Activated CD8-positive, alpha-beta memory T cell treated with anti-CD3 and anti-CD28 coated beads for 36 hours (primary cell): Measurements from ENCODE around the gene SELENOM. TPM values are rescaled to one million over a fixed set of nuclear protein-coding genes. Genes with fewer than 3 reads are reported as not detected.
"Not testable (repeated sequence)": the region's sequence is repeated elsewhere in the genome, so short reads cannot be mapped to it uniquely, and the experiment has no call there.

Source experiments
- CTCF ChIA-PET: fragments of 350-600 bp; sonication (Branson Sonifier 250); formaldehyde crosslinking; loops from one replicate; lab custom pipeline; 2021; ENCODE audit warnings: antibody characterized with exemption; lab: Charles Lee
- POLR2A ChIA-PET: fragments of 350-600 bp; sonication (Branson Sonifier 250); formaldehyde crosslinking; loops from one replicate; lab custom pipeline; 2021; ENCODE audit warnings: antibody characterized with exemption; lab: Charles Lee
- total RNA-seq, 2 experiments: library from RNA; stranded (reverse); gene quantifications; one replicate each; pipeline ENCODE4 v1.2.3, GENCODE V29; 2021

SELENOM gene
- total RNA-seq, 2 experiments from 2014 or later, result 7.4 to 8.0 TPM

DNA sequence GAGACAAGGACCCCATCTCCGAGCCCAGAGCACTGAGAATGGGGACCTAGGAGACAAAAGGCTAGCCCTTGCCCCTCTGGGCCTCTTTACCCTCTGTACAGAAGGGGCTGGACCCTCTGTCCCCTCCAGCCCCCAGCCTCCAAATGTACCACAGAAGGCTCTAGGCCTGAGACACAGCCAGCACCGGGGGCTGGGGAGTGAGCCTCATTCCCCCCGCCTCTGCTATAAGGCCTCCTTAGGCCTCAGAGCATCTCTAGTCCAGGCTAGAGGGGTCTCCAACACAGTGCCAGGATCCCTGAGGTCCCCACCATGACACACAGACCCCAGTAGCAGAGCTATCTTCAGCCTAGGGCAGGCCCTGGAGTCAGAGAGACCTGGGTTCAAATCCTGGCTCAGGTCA is 21.4 kb downstream of the SELENOM start:
- ChIA-PET POLR2A (interaction anchor here (1.8 kb wide), 1 partner anchor 21 kb away, joined by 8 read pairs; the partner anchor contains the start of gene SELENOM), CTCF (interaction anchor here (0.9 to 2.6 kb wide), 9 partner anchors 10 to 346 kb away, joined by 3 to 11 read pairs (median 4); partner anchors contain the start of genes MORC2, SELENOM and TUG1)

DNA sequence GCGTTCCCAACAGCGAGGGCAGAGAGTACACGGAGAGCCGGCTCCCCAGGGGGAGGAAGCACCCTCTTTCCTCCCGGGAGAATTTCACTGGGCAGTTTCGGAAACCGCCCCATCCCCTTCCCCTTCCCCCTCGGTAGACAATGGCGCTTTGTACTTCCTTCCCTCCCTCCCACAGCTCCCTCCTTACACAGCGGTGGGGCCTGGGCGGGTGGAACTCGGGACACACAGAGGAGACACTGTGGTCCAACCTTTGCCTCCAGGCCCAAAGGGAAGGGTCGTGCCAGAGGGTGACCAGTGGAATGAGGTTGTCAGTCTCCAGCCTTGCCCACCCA is 21.9 kb downstream of the SELENOM start:
- ChIA-PET CTCF (interaction anchor here (0.9 to 2.6 kb wide), 24 partner anchors 10 to 547 kb away, joined by 3 to 11 read pairs (median 4); partner anchors contain the start of genes MORC2, RNF185, SELENOM and TUG1), POLR2A (interaction anchor here (0.6 to 3.8 kb wide), 5 partner anchors 20 to 204 kb away, joined by 3 to 35 read pairs (median 3); partner anchors contain the start of genes MORC2, SELENOM and TUG1)

DNA sequence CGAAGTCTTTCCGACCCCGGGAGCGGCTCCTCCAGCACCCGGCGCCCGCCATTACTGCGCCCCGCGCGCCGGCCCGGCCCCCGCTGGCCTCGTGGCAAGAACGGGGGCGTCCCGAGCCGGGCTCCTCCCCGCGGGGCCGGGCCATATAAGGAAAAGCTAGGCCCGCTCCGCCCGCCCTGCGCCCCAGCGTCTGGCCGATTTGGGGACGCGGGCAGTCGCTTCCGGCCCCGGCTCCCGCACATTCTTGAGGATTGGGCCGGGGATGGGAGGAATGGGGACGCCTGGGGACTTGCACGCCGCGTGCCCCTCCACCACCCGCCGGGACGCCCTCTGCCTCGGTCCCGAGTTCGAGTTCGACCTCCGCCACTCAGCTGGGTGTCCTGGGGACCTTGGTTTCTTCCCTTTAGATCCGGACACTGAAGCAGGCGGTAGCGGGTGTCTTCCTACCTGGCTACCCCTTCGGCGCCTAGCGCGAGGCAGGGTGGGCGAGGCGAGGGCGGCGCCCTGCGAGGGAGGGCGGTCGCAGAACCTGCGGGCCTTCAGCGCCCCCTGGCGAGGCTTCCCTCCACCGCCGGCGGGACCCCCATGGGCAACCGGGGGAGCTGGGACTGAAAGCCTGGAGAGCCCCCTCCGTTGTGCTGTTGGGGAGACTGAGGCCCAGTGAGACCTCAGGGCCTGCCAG is 22.4 kb downstream of the SELENOM start:
- CTCF ChIA-PET, result interaction anchor here (0.7 to 2.6 kb wide), 26 partner anchors 11 to 548 kb away, joined by 3 to 11 read pairs (median 4); partner anchors contain the start of genes MORC2, RNF185, SELENOM and TUG1
- POLR2A ChIA-PET, result interaction anchor here (0.6 to 3.8 kb wide), 8 partner anchors 20 to 208 kb away, joined by 3 to 35 read pairs (median 4); partner anchors contain the start of genes MORC2, PIK3IP1, SELENOM and TUG1

DNA sequence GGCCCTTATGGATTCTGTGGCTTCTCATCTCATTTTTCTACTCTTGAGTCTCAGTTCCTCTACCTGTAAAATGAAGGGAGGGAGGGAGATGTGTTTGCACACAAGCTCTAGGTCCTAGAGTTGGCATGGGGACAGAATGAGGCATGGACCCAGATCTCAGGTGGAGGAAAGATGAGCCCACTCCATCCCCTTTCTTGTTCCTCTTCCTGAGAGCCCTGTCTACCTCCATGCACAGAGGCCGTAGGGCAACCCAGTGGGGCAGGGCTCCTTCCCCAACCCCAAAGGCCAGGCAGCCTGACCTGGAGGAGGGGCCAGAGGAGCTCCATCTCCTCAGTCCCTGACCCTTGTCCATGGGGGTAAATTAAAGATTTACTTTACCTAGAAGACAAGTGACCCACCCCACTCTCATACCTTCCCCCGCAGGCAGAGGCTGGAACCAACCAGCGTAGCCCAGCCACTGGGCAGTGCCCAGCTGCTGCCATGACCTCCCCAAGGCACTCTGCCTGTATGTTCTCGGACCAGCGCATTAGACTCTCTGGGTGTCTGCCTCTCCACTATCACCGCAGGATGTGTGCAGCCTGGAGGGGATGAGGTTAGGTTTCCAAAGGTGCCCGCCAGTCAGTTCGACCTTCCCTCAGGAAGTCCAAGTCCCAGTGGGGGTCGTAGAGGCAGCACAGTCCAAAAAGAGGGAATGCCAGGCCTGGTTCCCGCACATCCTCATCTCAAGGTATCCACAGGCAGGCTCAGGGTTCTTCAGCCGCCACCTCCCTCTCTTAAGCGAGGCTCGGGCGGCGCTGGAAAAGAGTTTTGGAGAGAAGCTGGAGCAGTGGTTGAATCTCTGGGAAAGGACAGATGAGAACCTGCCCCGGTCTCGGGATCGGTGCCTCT is 23.2 kb downstream of the SELENOM start:
- CTCF ChIA-PET, result interaction anchor here (0.7 to 2.6 kb wide), 20 partner anchors 11 to 548 kb away, joined by 3 to 11 read pairs (median 4); partner anchors contain the start of genes MORC2, RNF185, SELENOM and TUG1
- POLR2A ChIA-PET, result interaction anchor here (0.6 to 3.8 kb wide), 5 partner anchors 23 to 209 kb away, joined by 3 to 35 read pairs (median 4); partner anchors contain the start of genes MORC2, PIK3IP1, SELENOM and TUG1

DNA sequence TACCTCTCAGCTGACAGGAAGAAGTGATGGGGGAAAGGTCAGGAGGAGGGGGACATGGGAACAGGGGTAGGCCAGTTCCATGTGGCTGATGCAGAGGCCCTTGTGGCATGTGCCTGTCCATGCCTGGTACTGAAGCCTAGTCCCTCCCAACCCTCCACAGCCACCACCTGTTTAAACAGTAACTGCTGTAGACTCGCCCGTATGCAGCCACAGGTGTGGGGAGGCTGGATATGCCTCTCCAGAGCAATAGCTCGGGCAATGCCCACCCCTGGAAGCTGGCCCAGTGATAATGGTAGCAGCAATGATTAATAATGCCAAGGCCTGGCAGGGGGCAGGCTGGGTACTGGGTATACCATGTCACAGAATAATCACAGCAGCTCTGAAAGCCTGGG is 24.0 kb downstream of the SELENOM start:
- POLR2A ChIA-PET, result interaction anchor here (3.8 kb wide), 1 partner anchor 114 kb away, joined by 35 read pairs; the partner anchor contains the start of genes MORC2 and TUG1
- CTCF ChIA-PET, result interaction anchor here (0.7 to 2.6 kb wide), 4 partner anchors 115 to 338 kb away, joined by 3 to 11 read pairs (median 6); partner anchors contain the start of genes MORC2 and TUG1

DNA sequence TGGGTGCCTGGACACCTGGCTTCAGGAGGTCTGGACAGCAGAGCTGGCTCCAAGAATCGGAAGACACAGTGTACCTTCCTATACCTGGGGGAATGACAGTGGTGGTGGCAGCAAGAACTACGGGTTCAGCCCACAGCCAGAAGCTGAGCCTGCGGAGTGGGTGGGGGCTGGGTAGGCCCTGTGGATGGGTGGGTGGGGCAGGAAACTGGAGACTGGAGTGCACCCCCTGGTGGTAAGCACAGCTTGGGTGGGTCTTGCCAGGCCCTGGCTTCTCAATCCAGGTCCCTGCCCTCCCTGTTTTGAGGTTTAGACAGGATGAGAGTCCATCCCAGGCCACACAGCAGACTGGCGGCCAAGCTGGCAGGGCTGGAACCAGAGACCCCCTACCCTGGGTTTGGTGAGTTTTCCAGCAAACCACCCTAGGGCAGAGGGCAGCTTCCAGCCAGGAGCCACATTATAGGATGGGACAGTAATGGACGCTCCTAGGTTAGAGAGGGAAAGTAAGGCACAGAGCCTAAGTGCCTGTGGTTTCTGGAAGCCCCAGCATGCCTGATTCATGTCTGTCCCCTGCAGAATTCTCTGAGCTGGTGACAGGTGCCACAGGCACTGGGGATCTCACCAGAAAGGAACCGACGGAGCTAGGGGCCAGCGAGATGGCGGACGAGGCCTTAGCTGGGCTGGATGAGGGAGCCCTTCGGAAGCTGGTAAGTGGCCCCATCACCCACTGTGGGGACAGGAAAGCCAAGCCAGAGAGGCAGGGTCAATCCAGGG is 24.6 kb downstream of the SELENOM start:
- POLR2A ChIA-PET, result interaction anchor here (0.6 to 3.8 kb wide), 2 partner anchors 114 to 340 kb away, joined by 4 to 35 read pairs; partner anchors contain the start of genes MORC2 and TUG1
- CTCF ChIA-PET, result interaction anchor here (0.7 to 1.0 kb wide), 3 partner anchors 136 to 437 kb away, joined by 3 read pairs; no protein-coding TSS in a partner anchor

DNA sequence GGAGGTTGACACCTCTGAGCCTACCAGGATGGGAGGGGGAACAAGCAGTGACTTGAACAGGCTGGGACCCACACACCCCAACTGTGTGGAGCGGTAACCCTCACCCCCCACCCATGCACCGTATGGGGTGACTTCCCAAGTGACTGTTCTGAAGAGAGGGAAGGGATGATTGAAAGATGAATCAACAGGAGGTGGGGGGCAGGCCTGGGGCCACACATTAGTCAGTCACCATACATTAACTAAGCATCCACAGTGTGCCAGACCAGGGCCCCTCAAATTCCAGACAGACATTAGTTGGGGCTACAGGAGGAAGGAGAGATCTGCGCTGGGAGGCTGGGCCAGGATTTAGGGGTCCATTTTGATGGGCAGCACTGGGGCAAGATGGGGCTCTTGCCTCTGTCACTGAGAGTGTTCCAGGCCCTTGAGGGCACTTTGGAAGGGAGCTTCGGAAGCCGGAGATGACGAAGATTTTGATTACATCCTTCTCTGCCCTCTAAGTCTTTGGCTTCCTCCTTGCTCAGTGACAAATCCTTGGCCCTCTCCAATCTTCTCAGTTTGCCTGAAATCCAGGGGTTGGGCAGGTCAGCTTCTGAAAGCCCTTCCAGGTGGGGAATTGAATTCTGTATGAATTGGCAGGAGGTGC is 25.3 kb downstream of the SELENOM start:
- ChIA-PET CTCF (interaction anchor here (0.7 to 1.0 kb wide), 2 partner anchors 135 to 436 kb away, joined by 3 read pairs; no protein-coding TSS in a partner anchor), POLR2A (interaction anchor here (0.6 to 3.8 kb wide), 2 partner anchors 113 to 339 kb away, joined by 4 to 35 read pairs; partner anchors contain the start of genes MORC2 and TUG1)

DNA sequence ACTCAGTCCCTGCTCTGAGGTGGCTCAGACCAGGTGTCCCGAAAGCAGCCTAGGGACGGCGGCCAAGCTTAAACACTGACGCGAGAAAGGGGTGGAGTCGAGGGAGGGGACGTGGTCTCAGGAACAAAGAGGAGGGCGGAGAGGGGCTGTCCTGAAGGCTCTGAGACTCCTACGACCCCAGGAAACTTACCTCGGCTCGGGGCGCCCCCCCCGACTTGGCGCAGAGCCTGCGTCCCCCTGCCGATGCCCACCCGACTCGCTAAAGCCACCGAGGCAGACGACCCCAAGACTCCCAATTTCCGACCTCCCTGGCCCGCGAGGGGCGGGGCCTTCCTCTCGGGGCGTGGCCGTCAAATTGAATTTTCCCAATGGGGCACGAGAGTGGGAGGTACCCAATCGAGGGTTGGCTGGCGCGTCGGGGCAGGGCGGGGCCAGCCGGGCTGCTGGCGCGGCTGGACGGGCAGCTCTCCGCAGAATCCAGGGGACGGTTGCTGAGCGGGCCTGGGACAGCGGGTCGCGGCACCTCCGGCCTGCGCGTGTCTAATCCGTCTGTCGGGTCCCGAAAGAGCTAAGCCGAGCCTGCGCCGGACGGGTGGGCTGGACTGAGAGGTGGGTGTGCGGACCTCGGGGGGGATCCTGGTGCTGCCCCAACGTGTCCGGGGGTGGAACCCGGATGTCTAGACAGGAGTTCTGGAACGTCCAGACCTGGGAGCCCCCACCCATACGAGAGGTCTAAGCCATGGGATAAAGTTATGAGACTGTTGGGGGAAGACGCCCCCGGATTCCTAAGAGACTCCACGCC is 26.3 kb downstream of the SELENOM start, which contains the start of gene SMTN:
SMTN (plus strand) TSS at position 471 of the 802 bp plus-strand sequence. CDS start 1,941 bp downstream, outside the sequence.
- CTCF ChIA-PET, result interaction anchor here (0.6 to 1.5 kb wide), 4 partner anchors 10 to 317 kb away, joined by 3 to 4 read pairs (median 4); no protein-coding TSS in a partner anchor
- POLR2A ChIA-PET, result interaction anchor here (0.9 to 1.6 kb wide), 4 partner anchors 10 to 658 kb away, joined by 3 to 6 read pairs (median 4); partner anchors contain the start of genes SELENOM and TUG1

DNA sequence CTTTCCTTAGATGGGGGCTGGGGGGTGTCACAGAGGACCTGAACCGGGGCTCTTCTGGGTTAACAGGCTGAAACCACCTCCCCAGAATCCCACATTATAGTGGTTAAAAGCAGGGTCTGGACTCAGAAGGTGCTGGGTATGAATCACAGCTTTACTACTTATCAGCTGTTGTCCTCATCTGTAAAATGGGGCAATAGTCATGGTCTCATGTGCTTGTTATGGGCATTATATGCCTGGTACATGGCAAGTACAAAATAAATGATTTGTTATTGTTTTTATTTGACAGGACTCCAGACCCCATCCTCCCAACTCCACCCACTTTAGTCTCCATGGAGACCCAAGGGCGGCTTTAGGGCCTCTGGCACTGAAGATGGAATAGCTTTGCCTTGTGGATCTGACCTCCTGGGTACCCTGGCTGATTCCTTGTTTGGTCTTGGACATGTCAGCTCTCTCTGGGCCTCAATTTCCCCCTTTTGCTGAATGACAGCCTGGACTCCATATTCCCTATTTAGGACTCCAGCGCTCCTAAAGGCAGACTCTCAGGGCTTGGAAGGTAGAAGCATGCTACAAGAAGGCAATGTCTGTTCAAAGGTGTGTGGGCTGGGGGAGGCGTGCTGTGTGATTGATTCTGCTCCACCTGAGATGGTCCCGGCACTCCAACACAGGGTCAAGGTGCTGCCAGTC is 27.1 kb downstream of the SELENOM start:
- POLR2A ChIA-PET, result interaction anchor here (0.9 to 1.6 kb wide), 4 partner anchors 9 to 657 kb away, joined by 3 to 6 read pairs (median 4); partner anchors contain the start of genes SELENOM and TUG1
- CTCF ChIA-PET, result interaction anchor here (1.0 to 1.5 kb wide), 3 partner anchors 9 to 316 kb away, joined by 3 to 4 read pairs (median 4); no protein-coding TSS in a partner anchor

DNA sequence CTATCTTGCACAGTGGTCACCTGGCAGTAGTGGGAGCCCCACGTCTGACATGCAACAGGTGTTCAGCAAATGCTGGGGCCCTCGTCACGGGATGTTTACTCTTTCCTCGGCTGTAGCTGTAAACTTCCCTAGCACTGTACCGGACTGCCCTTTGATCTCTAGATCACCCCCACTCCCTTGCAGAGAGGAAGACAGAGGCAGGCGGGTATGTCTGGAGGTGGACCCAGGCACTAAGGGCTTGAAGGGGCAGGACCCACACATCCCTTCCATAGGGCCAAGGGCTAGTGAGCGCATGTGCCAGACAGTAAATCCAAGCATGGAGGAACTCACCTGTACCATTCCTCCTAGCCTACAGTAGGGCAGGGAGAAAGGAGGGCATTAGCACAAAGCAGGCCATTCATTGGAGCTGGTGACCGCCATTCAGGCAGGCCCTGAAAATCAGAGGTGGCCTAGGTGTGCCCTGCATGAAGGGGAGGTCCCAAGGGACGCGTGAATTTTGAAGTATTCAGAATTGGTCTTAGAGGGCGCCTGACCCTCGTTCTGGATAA is 28.2 kb downstream of the SELENOM start:
- POLR2A ChIA-PET, result no interaction called here
- CTCF ChIA-PET, result interaction anchor here (0.8 kb wide), 1 partner anchor 159 kb away, joined by 3 read pairs; no protein-coding TSS in a partner anchor

DNA sequence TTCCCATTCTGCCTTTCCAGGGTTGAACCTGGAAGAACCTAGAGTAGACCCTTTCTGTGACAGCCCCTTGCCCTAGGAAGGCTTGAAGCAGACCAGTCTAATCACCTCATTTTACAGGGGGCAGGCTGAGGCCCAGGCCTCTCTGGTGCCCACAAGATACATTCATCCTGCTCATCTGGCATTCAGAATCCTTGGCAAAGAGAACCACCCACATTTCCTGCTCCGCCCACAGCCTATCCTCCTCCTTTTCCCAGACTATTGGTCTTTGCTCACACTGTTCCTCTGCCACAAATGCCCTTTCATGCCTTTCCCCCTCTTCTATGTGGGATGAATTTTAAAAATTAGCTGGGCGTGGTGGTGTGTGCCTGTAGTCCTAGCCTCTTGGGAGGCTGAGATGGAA is 29.0 kb downstream of the SELENOM start:
- POLR2A ChIA-PET, CTCF ChIA-PET: not testable (repeated sequence)

DNA sequence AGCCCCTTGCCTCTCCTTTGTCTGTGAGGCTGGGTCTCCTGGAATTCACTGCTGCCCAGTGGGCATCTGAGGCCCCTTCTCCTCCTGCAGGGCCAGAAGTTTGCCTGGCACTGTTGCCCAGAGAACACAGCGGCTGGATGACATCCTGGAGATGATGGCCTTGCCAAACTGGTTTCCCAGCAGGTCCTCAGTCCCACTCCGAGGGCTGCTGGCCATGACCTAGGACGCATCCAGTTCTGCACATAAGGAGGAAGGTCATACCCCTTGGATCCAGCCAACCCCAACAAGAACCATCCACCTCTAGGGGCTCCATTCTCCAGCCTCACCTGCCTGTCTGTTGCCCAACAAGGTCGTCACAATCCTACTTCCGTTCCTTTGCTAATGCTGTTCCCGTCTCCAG is 29.7 kb downstream of the SELENOM start:
- CTCF ChIA-PET, result no interaction called here

DNA sequence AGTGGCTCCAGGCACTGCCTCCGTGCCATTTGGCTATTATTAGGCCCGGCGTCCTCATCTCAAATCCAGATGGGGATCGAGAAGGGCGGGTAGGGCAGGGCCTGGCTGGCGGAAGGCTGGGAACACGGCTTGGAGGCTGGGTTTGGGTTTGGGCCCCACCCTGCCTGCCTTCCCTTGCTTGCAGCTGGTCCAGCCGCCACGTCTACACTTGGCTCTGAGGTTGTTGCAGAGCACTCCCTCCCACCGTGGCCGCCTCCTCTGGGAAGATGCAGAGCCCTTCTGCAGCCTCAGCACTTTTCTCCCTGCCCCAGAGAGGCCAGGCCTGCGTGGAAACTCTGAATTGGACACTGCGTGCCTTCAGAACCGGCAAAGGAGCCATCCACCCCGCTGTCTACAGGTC is 31.4 kb downstream of the SELENOM start:
- ChIA-PET CTCF (no interaction called here), POLR2A (no interaction called here)

More for the DNA sequence above, 29.7 kb downstream of the SELENOM start:
- POLR2A ChIA-PET, result no interaction called here

DNA sequence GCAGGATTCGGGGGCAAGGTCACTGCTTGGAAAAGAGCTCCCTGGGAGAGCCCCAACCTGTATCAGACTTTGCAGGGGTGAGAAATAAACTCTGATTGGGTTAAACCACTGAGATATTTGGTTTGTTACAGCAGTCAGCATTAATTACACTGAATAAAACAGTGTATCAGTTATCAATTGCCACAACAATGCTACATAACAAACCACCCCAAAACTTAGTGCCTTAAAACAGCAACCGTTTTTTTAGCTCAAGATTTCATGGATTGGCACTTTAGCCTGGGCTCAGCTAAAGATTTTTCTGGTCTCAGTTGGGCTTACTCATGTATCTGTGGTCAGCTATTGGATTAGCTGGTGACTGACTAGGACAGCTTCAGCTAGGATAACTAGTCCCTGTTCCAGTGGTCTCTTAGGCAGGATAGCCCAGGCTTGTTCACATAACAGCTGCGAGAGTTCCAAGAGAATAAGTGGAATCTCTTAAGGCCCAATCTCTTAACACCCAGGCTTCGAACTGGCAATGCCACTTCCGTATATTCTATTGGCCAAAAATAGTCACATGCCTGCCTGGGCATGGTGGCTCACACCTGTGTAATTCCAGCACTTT is 33.7 kb downstream of the SELENOM start:
- POLR2A ChIA-PET, result not testable (repeated sequence)
- CTCF ChIA-PET, result interaction anchor here (0.6 to 2.1 kb wide), 2 partner anchors 11 to 1067 kb away, joined by 3 to 6 read pairs; no protein-coding TSS in a partner anchor

DNA sequence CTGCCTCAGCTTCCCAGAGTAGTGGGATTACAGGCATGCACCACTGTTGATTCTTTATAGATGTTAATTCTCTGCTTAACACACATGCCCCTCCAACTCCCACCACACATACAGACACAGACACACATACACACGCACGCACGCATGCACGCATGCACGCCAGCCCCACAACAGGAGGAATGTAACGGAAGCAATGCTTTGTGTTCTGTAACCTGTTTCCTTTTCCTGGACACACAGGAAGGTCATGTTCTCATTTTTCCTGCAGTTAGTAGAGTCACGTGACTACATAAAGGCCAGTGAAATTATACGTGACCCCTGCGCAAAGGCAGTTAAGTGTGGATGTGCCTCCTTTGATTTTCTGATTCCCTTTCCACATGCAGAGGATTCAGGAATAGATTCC is 34.2 kb downstream of the SELENOM start:
- CTCF ChIA-PET, result interaction anchor here (2.1 kb wide), 1 partner anchor 12 kb away, joined by 6 read pairs; no protein-coding TSS in a partner anchor
- POLR2A ChIA-PET, result not testable (repeated sequence)
